HG03039 (cell line): ENCODE data around the gene CUL3.

Experiments
- ATAC-seq: cut with Tn5 transposase; IDR thresholded peaks from one replicate; pipeline ENCODE4 v1.9.1; 2021; ENCODE audit warnings: mild to moderate bottlenecking, moderate library complexity; ENCODE audit not compliant: unreplicated experiment

The CUL3 gene

DNA sequence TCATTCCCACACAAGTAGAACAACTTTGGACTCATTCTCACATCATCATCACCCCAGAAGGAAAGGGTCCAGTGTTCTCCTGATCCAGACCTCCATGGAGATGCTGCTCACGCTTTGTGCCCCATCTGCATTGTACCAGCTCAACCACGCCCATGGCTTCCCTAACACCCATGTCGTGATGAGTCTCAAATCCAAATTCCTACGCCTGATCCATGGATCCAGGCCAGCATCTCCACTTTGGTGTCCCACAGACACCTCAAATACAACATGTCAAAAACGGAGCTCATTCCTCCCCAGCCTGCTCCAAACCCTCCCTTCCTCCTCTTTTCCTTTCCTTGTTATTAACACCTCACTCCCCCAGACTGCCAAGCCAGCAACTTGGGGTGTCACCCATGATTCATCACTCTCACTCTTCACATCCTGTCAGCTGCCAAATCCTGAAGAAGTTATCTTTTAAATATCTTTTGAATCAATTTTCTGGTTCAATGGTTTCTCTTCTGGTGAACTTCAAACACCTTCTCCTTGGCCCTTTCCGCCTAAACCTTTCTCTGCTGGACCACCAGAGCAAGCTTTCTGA lies 153.1 kb downstream of the CUL3 start:
- ATAC-seq = no peak

DNA sequence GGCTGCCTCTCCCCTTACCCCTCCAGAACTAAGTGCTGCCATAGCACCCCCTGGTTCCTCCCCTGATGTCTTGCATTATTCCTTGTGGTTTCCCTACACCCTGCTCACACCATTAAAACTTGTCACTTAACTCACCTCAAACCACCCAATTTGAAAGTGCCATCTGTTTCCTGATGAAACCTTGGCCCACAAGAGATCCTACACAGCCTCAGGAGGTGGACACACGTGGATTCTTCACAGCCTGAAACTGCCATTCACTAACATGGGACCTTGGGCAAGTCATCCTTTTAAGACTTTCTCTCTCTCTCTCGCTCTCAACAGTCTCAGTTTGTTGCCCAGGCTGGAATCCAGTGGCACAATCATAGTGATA lies 155.7 kb downstream of the CUL3 start:
- no peak for ATAC-seq

DNA sequence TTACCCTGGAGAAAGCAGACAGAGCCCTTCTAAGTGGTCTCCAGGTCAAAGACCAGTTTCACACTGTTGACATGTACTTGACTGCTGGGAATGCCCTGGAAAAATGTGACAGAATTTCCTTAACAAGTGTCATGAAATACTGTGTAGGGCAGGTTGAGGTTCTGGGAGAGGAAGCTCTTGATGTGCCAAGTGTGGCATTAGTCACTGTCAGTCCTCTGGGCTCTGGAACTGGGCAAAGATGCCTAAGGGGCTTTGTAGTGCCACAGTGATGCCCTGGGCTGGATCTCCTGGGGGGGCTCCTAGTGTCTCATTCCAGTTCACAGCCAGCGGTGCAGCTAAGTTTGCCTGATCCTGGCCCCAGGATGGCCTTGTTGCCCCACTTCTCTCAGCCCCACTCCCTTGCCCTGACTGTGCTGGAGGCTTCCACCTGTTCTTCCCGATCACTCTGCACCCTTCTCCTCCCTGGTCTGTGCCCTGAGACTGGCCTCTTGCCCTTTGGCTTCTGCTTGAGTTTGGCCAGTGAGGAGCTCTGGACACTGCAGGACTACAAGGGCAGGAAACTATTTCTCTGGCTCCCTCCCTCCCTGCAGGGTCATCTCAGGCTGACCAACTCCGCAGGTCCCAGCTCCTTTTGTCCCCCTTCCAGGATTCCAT lies 156.2 kb downstream of the CUL3 start:
- no peak for ATAC-seq

DNA sequence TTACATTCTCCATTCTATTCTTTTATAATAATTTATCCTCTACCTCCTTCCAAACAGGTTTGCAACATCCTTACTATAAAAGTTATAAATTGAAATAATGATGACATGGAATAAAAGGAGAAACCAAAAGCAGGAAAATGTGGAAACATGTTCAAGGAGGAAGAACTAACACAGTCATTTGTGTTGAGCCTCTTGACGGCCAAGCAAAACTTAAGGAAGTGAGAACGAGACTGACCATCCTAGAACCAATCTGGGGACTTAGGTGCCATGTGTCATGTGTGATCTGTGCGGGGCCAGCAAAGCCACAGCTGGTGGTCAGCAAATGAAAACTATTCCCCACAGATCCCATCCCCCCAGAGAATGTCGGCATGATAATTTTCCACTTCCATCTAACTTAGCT lies 157.7 kb downstream of the CUL3 start:
- no peak for ATAC-seq

DNA sequence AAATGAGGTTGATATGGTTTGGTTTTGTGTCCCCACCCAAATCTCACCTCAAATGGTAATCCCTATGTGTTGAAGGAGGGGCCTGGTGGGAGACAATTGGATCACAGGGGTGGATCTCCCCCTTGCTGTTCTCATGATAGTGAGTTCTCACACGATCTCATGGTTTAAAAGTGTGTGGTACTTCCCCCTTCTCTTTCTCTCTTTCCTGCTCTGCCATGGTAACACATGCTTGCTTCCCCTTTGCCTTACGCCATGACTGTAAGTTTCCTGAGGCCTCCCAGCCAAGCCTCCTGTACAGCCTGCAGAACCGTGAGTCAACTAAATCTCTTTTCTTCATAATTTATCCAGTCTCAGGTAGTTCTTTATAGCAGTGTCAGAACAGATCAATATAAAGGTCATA lies 158.5 kb downstream of the CUL3 start:
- no peak for ATAC-seq

DNA sequence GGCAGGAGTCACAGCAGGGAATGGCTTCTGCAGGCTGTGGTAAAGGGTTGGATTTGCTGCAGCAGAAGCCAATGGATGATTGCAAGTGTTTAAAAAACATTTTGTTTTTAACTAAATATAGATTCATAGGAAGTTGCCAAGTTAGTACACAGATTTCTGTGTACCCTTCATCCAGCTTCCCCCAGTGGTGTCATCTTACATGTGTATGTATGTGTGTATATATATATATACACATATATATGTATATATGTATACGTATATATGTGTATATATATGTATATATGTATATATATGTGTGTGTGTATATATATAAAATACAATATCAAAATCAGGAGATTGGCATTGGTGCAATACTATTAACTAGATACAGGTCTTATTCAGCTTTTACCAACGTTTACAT lies 164.1 kb downstream of the CUL3 start:
- no peak for ATAC-seq
